HG02981 (cell line): Measurements from ENCODE around the gene LIF.

Experiments
- ATAC-seq: cut with Tn5 transposase; IDR thresholded peaks from one replicate; pipeline ENCODE4 v1.9.1; 2021; ENCODE audit warnings: mild to moderate bottlenecking, moderate library complexity; ENCODE audit not compliant: unreplicated experiment

Gene LIF

GRCh38 chr22:30245985-30246813 is at the start of gene LIF:
LIF (minus strand) TSS chr22:30246759; CDS start chr22:30246695, 64 bp downstream.
- ATAC-seq = no peak

DNA sequence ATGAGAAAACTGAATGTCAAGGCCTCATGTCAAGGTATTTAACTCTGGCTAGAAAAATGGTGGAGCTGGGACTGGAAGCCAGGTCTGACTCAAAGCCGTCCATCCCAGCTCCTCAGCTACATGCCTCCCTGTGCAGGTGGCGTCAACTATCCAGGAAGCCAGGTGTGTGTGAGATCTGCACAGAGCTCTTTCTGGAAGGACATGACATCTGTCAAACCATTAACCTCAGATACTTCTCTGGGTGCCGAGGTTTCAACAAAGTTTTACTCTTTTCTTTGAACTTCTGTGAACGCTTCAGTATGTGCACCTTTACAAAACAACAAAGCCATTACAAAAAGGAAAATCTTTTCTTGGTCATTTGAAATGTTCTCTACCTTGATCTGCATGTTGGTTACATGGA is 49.8 kb upstream of the LIF start:
- no peak for ATAC-seq

DNA sequence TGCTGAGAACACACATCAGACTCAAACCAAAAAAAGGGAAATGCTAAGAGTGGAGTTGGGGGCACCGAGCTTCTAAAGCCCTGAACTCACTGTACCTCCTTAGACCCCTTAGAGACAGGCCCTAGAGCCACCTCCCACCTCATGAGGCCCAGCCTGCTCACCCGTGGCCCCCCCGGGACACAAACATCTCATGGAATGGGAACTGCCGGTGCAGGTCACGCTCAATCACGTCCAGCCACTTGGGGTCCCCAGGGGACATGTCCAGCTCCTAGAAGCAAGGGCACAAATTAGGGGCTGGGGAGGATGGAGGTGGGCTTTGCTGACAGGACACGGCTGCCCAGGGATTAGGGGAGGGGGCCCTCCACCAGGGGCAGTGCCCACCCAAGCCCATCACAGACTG is 49.0 kb upstream of the LIF start:
- no peak for ATAC-seq

DNA sequence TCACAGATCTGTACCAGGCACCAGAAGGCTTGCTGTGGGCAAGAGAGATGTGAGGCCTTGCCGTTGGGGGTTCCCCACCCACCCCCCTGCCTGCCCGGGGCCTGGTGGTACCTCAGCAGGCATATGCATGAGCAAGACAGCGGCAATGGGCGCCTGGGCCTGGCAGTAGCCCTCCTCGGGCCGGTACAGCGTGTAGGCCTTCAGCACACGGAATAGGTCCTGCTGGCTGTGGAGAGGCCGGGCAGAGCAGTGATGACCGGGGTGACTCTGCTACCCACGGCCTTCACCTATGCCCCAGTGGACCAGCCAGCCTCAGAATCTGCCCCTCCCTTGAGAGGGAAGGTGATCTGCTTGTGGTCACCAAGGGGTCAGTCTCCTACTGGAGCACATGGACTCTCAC is 48.3 kb upstream of the LIF start:
- ATAC-seq = no peak

DNA sequence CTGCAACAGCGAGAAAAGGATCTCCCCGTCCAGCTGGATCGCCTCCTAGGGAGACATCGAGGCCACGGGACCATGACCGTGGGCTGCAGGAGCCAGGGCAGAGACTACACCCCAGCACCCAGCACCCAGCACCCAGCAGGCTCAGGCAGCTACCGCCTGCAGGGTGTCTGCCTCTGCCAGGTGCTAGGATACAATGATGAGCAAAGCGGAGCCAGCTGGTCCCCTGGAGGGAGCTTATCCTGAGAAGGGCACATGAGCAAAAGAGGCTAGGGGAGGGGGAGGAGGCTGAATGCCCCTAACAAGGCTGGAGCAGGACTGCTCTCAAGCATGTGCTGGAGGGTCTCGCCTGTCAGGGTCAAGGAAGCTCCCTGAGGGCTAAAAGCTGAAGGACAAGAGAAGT is 47.5 kb upstream of the LIF start:
- ATAC-seq = no peak

GRCh38 chr22:30293026-30293425 is 46.5 kb upstream of the LIF start:
- ATAC-seq = no peak

DNA sequence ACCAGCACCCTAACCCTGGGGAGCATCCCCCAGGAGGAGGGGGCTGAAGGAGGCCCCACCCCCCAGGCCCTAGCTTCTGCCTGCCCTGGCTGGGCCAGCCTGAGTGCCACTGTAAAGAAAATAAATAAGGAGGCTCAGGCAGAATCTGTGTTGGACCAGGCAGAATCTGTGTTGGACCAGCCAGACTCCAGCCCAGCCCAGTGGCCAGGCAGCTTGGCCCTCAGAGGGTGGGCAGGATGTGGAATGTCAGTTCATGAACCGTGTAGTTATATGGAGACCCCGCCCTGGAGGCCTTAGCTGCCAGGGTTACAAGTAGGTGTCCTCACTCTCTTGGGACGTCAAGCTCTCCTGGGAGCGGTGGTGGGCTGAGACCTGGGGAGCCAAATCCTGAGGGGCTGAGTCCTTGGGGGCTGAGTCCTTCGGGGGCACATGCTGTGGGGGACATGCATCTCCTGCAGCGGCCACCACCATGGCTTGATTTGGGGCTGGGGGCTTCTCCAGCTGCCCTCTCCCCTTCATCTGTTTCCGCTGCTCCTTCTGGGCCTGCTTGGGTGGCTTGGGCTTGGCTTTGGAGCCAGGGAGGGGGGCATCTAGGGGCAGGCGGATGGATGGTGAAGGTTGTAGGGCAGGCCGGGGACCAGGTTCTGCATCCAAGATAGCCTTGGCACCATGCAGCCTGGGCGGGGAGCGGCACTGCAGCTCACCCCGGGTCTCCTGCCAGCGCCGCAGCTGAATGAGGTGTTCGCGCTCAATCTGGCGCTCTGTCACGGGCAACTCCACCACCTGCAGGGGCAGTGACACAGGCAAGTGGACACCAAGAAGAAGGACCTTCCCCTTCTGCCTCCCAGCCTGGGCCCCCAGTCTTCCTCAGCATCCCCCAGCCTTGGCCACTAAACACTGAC is 45.8 kb upstream of the LIF start:
- no peak for ATAC-seq

DNA sequence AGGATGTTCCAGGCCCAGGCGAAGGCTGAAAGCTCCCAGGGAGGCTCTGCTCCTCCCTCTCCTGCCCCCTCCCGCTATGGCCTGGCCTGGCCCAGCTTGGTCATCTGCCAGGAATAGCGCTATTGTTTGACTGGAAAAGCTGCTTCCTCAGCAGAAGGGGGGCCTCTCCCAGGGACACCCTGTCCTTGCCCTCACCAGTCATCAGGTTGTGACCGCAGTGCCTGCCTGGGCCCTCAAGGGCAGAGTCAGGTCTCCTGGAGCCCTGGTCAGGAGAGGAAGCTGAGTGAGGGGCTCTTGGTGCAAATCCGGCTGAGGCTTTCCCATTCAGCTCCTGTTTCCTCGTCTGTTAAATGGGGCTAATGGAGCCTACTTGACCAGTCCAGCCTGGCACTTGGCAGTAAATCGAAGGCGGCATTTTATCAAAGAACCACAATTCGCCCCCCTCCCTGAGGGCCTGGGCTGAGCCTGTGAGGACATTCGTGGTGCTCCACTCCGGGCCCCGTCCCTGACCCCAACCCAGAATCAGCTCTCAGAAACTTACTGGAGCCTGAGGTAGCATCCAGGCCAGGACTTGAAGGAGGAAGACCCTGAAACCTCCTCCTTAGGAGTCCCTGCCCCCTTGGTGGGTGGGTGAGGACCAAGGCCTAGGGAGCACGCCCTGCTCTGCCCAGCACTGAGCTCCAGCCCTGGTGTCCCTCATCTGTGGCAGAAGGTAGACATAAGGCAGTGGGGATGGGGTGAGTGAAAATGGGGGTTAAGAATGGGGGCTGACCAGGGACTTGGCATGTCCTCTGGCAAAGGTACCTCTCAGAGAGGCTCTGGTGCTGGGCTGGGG is 44.7 kb upstream of the LIF start:
- no peak for ATAC-seq

DNA sequence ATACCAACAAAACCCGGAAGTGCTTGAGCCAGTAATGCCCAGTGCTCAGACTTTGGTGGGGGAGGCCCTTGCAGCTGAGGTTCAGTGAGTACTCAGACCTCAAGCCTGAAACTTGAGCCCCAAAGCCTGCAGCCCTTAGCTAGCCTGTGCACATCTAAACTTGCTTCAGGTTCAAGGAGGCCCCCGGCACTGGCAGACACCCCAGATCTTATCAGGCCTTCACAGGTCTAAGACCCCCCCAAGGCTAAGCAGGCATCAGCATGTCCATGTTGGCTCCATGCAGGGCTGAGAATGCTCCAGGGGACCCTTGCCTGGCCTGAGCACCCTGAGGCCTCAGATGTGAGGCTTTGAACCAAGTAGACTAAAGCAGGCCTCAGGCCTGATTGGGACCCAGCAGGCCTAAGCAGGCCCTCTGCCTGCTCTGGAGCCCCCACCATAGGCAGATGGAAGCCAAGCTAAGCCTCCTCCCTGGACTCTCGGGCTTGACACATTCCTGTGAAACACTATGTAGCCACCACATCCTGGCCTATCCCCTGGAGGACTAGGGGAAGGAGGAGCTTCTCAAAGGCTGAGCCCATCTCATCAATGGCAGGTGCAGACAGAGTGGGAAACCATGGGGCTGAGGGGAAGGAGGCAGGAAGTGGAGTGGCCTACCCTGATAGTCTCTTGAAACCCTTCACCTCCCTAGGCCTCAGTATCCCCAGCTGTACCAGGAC is 43.9 kb upstream of the LIF start:
- ATAC-seq = no peak

DNA sequence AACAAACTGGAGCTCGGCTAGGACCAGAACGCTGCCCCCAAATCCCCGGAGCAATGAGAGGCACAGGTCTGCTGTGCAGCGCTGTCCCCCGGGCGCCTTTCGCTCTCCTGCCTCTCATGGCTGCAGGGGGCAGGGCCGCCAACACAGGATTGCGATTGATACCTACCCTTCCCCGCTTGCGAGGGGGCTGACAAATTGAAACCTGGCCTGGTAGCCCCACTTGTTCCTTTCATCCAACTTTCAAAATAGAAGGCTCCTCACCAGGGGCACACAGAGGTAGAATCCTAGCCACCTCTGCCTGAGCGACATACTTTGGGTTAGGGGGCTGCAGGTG is 43.4 kb upstream of the LIF start:
- ATAC-seq = peak; percentile 19

DNA sequence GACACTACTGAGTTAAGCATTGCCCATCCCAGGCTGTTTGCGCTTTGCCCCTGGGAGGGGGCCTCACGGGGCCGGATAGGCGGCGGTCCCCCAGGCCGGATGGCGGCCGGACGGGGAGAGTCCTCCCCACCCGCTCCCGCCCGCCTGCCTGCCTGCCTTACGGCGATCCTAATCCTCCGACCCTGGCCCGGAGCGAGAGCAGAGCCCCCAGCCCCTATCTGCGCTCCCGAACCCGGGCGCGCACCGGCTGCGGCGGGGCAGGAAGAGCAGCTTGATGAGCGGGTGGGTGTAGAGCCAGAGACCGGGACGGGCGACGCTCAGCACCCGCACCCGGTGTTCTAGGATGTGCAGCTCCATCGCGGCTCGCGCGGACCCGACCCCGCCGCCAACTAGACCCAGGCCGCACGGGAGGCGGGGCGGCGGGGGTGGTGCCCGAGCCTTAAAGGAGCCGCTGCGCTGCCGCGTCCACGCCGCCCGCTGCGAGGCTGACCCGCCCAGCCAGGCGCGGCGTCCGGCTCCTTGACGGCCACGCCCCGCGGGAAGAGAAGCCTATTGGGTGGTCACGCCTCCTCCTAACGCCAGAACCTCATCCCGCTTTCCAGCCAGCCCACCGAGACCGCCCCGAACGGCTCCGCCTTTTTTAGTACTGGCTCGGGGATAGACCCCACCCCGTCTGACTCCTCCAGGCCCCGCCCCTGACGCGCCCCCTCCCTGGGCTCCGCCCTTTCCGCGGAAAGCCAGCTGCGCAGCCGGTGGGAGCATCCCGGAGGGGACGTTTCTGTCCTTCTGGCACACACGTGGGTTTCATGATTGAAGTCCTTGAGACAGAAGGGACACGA is 42.8 kb upstream of the LIF start, which contains the start of gene CASTOR1:
Gene CASTOR1 (minus strand): TSS at position 365 of the 839 bp plus-strand sequence. CDS start 8 bp downstream, at position 357.
- peak; percentile 54 for ATAC-seq

- no peak for ATAC-seq
Observed at GRCh38 chr22:30288419-30289140, 42.0 kb upstream of the LIF start.

GRCh38 chr22:30287648-30288418 is 41.3 kb upstream of the LIF start:
- ATAC-seq = no peak

DNA sequence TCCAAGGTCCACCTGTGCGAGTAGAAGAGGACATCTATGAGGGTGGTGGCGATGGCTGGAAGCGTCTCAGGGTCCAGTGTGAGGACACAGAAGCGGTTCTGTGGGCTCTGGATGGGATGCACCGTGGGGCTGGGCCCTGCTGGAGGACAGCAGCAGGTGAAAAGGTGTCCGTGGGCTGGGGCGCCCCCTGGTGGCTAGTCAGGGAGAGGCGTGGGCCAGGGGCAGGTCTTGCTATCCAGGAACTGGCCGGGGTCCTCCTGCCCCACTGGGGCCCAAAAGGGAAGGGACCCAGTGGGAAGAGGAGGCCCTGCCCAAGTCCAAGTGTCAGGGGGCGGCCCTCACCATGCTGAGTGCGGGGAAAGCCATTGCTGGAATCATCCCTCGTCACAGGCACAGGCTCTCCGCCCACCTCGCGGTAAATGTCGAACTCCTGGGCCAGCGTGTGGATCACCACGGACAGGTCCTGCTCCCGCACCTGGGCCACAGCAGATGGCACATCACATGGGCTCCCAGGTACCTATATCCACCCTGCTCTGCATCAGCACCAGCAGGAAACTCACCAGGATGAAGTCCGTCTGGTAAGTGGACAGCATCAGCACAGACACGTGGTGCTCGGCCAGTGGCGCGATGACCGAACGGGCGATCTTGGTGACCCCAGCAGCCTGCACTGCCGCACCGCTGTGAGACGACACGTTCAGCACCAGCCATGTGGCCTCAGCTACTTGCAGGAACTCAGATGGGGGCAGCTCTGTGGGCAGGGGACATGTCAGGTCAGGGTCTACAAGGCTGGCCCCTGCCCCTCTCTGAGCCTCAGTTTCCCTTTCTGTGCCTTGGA is 40.5 kb upstream of the LIF start:
- ATAC-seq = no peak

DNA sequence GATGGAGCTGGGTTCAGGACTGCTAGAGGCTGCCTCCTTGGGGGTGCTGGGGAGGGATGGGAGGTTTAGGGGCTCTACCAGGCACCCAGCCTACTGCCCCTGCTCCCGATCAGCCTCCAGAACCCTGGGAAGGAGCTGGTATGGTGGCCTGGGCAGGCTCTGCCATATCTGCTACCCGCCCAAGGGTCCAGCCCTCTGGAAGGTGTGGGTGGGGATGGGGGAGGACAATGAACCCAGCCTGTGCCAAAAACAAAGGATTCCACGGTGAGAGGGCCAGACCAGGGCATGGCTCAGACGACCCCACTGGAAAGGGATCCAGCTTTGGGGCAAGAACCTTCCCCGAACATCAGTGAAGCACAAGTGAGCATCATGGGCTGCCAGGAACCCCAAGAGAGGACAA is 39.8 kb upstream of the LIF start:
- ATAC-seq = no peak

- no peak for ATAC-seq
Observed at GRCh38 chr22:30285846-30286200, 39.3 kb upstream of the LIF start.

DNA sequence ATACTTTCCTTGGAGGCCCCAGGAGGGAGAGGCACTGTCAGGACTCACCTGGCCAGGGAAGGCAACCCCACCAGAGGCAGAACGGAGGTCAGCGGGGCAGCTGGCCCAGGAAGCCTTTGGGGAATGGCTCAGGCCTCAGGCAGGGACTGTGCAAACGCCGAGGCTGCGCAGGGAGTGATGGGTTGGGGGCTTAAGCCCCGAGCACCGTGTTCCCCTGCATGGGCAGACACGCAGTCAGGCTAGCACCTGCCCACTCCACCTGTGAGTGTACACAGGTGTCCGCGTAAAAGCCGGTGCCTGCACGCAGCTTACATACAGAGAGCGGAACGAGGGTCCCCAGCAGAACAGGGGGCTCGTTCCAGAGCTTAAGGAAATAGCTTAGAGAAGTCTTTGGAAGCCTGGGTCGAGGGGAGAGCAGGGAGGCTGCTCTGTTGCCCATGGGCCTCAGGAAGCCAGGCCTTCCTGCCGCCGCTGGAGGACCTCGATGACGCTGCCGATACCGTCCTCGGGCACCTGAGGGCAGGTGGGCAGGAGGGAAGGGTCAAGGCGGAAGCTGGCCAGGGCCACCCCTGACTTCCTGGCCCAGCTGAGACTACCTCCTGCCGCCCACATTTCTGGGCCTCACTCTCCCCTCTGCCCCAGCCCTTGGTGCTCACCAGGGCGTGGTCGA is 38.8 kb upstream of the LIF start:
- ATAC-seq = no peak
